Sigmoid colon (tissue), 7 donors: ENCODE data around the gene SIK3. TPM values are rescaled to one million over a fixed set of nuclear protein-coding genes. Genes with fewer than 3 reads are reported as not detected.

ENCODE experiments used
- DNase-seq: peaks from one replicate; pipeline ENCODE4 v3.0.0-alpha.2; 2019
- H3K27ac ChIP-seq, 4 donors: fragments of 200-600 bp; sonication (generic); one replicate each; pipeline ENCODE4 v1.5.1; 2016 to 2019; ENCODE audit warnings: mild to moderate bottlenecking in 1 of 4
- H3K27me3 ChIP-seq, 3 donors: fragments of 200-600 bp; sonication (generic); one replicate each; pipeline ENCODE4 v1.5.1; 2019; ENCODE audit warnings: mild to moderate bottlenecking in 1 of 3
- H3K36me3 ChIP-seq, 4 donors: fragments of 200-600 bp; sonication (generic); one replicate each; pipeline ENCODE4 v1.5.1; 2016 to 2019
- H3K4me1 ChIP-seq, 4 donors: fragments of 200-600 bp; sonication (generic); one replicate each; pipeline ENCODE4 v1.5.1; 2017 to 2019
- H3K4me3 ChIP-seq, 4 donors: fragments of 200-600 bp; sonication (generic); one replicate each; pipeline ENCODE4 v1.5.1; 2017 to 2019; ENCODE audit warnings: mild to moderate bottlenecking in 2 of 4, moderate library complexity in 1 of 4
- H3K9me3 ChIP-seq, 4 donors: fragments of 200-600 bp in 3 of 4; sonication (generic) in 3 of 4; one replicate each; pipeline versions ENCODE4 v1.5.1 to v1.6.1; 2013 to 2019
- EP300 ChIP-seq, 4 donors: sonication (generic); formaldehyde crosslinking; IDR thresholded peaks; one replicate each; pipeline ENCODE4 v1.6.1; 2017; ENCODE audit warnings: antibody characterized with exemption in 4 of 4
- POLR2A ChIP-seq, 2 donors: fragments of 450-650 bp; IDR thresholded peaks; one replicate each; pipeline ENCODE4 v1.6.1; 2016; ENCODE audit warnings: antibody characterized with exemption in 2 of 2, mild to moderate bottlenecking in 2 of 2, moderate library complexity in 2 of 2
- POLR2AphosphoS5 ChIP-seq, 4 donors: sonication (generic); formaldehyde crosslinking; IDR thresholded peaks; one replicate each; pipeline ENCODE4 v1.6.1; 2017; ENCODE audit warnings: antibody characterized with exemption in 4 of 4
- WGBS, 2 donors: extraction: QIAGEN DNeasy Blood & Tissue Kit; methylation state at CpG; one replicate each; pipeline ENCODE4 v1.1.7; 2013; 5-methylcytosine and 5-hydroxymethylcytosine counted together
- intact Hi-C: fragments of 100-400 bp; cut with DNase I; formaldehyde crosslinking; loops from one replicate; pipeline ENCODE4 v1.15.1; 2023
- polyA plus RNA-seq, 3 donors: library from polyadenylated mRNA; stranded (reverse); fragments of 200-250 nt; gene quantifications; one replicate each; pipeline ENCODE4 v1.2.3, GENCODE V29; 2013
- total RNA-seq, 4 donors: library from RNA; depleted of rRNA; stranded (reverse); fragments of >200 nt; gene quantifications; one replicate each; pipeline ENCODE4 v1.1.0, GENCODE V29; 2016
- TF ChIP-seq, protein P1 (sequence below), 4 experiments: fragments of 450-650 bp in 3 of 4; fragments of 200-600 bp in 1 of 4; IDR thresholded peaks; one replicate each; pipeline ENCODE4 v1.5.1; 2016 to 2019; ENCODE audit warnings: antibody characterized with exemption in 4 of 4, mild to moderate bottlenecking in 3 of 4, moderate library complexity in 2 of 4
- donor health status: healthy with polysubstance abuse.
- donor health status: Bipolar disorder and iron deficiency.
- donor health status: healthy.

The SIK3 gene
- total and polyA plus RNA-seq, 7 donors, result 5.5 to 53.2 (median 35.3) TPM

DNA sequence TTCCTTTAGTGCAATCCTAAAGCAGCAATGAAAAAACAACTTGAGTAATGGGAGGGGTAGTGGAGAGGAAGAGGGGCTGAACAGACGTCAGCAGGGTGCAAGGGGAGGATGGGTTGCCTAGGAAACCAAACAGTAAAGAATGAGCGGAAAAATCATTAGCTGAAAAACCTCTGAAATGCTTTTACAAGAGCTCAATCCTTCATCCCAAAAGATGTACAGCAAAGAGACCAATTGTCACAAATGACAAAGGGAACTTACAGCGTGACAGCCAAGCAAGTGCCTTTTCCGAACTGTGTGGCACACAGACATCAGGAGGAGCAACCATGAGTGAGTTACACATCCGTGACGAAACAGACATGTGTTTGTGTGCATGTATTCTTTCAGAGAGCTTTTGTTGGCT is 104.6 kb downstream of the SIK3 start:
- peaks cover 0 to 45% (median 34%) of the 10 kb centered on the region in 4 donors for H3K4me1 ChIP-seq
- DNase-seq, result no peak
- no peak overlapping the region for H3K4me3 ChIP-seq
- H3K9me3 ChIP-seq, result no peaks in the 10 kb centered on the region
- TF ChIP-seq POLR2AphosphoS5 (IDR thresholded peaks at IDR 0.05) (no peak), POLR2A (IDR thresholded peaks at IDR 0.05) (no peak), EP300 (IDR thresholded peaks at IDR 0.05) (no peak)
- TF ChIP-seq, protein P1, sequence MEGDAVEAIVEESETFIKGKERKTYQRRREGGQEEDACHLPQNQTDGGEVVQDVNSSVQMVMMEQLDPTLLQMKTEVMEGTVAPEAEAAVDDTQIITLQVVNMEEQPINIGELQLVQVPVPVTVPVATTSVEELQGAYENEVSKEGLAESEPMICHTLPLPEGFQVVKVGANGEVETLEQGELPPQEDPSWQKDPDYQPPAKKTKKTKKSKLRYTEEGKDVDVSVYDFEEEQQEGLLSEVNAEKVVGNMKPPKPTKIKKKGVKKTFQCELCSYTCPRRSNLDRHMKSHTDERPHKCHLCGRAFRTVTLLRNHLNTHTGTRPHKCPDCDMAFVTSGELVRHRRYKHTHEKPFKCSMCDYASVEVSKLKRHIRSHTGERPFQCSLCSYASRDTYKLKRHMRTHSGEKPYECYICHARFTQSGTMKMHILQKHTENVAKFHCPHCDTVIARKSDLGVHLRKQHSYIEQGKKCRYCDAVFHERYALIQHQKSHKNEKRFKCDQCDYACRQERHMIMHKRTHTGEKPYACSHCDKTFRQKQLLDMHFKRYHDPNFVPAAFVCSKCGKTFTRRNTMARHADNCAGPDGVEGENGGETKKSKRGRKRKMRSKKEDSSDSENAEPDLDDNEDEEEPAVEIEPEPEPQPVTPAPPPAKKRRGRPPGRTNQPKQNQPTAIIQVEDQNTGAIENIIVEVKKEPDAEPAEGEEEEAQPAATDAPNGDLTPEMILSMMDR (IDR thresholded peaks at IDR 0.05), result no peak
- H3K36me3 ChIP-seq, result no peaks in the 10 kb centered on the region
- intact Hi-C loops, result no loop called here
- WGBS, 2 donors, result 58 to 68% methylated on average over 6 of the region's 6 CpGs
- H3K27ac ChIP-seq, result peak overlapping the region in 2 of 4 donors; percentile 12 to 21
- no peaks in the 10 kb centered on the region for H3K27me3 ChIP-seq

DNA sequence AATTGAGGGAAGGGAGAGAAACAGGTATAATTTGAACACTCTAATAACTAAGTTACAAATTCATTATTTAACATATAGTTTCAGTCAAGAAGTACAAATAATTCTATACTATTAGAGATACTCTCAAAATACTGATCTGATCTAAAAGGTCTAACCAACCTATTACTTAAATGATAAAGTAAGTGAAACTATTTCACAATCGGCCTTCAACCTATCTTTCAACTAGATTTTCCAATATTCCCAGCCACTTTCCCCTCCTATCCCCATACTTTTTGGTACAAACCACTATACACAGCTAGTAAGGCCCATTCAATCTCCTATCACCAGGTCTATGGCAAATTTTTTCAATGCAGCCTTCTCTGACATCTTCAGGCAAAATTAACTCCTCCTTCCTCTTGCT is 106.7 kb downstream of the SIK3 start:
- peaks cover 0 to 64% (median 48%) of the 10 kb centered on the region in 4 donors for H3K4me1 ChIP-seq
- H3K27ac ChIP-seq, result peak overlapping the region in 1 of 4 donors; percentile 78
- intact Hi-C loops, result no loop called here
- H3K9me3 ChIP-seq, result no peaks in the 10 kb centered on the region
- no peak overlapping the region for H3K4me3 ChIP-seq
- no peak for TF ChIP-seq EP300 (IDR thresholded peaks at IDR 0.05)
- no peak for TF ChIP-seq POLR2AphosphoS5 (IDR thresholded peaks at IDR 0.05)
- TF ChIP-seq, protein P1 (IDR thresholded peaks at IDR 0.05), result no peak
- no peak for TF ChIP-seq POLR2A (IDR thresholded peaks at IDR 0.05)
- no peaks in the 10 kb centered on the region for H3K36me3 ChIP-seq
- no peaks in the 10 kb centered on the region for H3K27me3 ChIP-seq
- no peak for DNase-seq
- 90 to 97% methylated on average over 1 of the region's 1 CpG for WGBS, 2 donors

DNA sequence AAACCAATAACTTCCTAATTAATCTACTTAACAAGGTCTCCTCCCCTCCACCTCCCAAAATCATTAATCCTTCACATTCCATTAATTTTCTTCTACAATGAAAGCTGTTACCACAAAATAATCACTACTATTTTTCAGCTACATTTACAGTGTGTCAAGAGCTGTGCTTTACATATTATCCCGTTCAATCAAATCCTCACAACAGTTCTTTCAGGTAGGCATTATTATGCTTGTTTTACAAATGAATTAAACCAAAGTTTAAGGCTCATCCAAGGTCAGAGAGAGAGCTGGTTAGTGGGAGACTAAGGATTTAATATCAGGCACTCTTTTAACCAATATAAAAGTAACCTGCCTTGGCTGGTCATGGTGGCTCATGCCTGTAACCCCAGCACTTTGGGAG is 107.4 kb downstream of the SIK3 start:
- H3K9me3 ChIP-seq, result no peaks in the 10 kb centered on the region
- intact Hi-C loops, result no loop called here
- H3K4me1 ChIP-seq, result peaks cover 0 to 71% (median 55%) of the 10 kb centered on the region in 4 donors
- no peaks in the 10 kb centered on the region for H3K27me3 ChIP-seq
- TF ChIP-seq POLR2A (IDR thresholded peaks at IDR 0.05) (no peak), EP300 (IDR thresholded peaks at IDR 0.05) (no peak), POLR2AphosphoS5 (IDR thresholded peaks at IDR 0.05) (no peak)
- TF ChIP-seq, protein P1 (IDR thresholded peaks at IDR 0.05), result no peak
- 92 to 100% methylated on average over 1 of the region's 1 CpG for WGBS, 2 donors
- no peak overlapping the region for H3K4me3 ChIP-seq
- H3K27ac ChIP-seq, result peak overlapping the region in 3 of 4 donors; percentile 9 to 84 (median 78)
- DNase-seq, result no peak
- H3K36me3 ChIP-seq, result no peaks in the 10 kb centered on the region

DNA sequence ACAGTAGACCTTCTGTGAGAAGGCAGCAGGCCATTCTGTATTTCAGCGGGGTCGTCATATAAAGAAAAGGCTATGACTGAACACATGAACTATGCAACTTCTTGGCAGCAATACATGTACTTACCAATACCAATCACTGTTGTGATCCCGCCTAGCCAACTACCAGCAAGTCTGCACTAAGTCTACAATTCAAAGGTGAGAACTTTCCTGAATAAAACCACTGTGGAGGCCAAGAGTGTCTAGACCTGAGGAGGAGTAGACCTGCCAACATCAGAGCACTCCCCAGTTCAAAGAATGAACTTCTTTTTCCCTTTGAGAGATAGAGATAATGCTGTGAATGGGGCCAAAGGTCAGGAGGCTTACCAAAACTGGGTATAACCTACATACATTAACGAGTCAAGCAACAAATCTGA is 108.2 kb downstream of the SIK3 start:
- Histone ChIP-seq H3K36me3 (no peaks in the 10 kb centered on the region), H3K4me1 (peaks cover 0 to 78% (median 62%) of the 10 kb centered on the region in 4 donors), H3K4me3 (no peak overlapping the region), H3K27ac (peak overlapping the region; percentile 24 to 84 (median 60)), H3K9me3 (no peaks in the 10 kb centered on the region), H3K27me3 (no peaks in the 10 kb centered on the region)
- 22 to 64% methylated on average over 4 of the region's 4 CpGs for WGBS, 2 donors
- DNase-seq, result no peak
- no peak for TF ChIP-seq POLR2A (IDR thresholded peaks at IDR 0.05)
- TF ChIP-seq, protein P1 (IDR thresholded peaks at IDR 0.05), result no peak
- no peak for TF ChIP-seq EP300 (IDR thresholded peaks at IDR 0.05)
- TF ChIP-seq POLR2AphosphoS5 (IDR thresholded peaks at IDR 0.05), result no peak
- intact Hi-C loops, result no loop called here

DNA sequence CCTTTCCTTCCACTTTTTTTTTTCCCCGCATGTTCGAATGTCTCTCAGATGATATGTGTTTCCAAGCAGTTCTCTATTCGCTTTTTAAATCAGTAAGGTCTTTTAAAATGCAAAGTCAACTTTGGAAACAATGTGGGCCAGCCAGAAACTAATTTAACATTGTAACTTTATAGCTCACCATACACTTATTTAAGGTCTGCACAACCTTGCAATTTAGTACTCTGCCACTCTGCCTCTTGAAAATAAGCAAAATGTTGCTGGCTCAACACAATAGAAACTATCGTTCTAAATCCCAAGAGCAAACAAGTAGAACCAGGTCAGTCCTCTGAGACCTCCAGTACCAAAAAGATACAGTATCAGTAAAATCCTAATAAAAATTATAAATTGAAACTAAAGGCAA is 109.0 kb downstream of the SIK3 start:
- Histone ChIP-seq H3K4me3 (no peak overlapping the region), H3K9me3 (no peaks in the 10 kb centered on the region), H3K36me3 (no peaks in the 10 kb centered on the region), H3K27me3 (no peaks in the 10 kb centered on the region), H3K27ac (peak overlapping the region; percentile 24 to 84 (median 60)), H3K4me1 (peaks cover 0 to 82% (median 69%) of the 10 kb centered on the region in 4 donors)
- WGBS, 2 donors, result 61 to 83% methylated on average over 4 of the region's 4 CpGs
- no peak for DNase-seq
- intact Hi-C loops, result loop anchor here (5.0 kb wide), 2 partner anchors 83 to 108 kb away; partner anchors contain the start of gene SIK3
- TF ChIP-seq, protein P1 (IDR thresholded peaks at IDR 0.05), result no peak
- TF ChIP-seq POLR2A (IDR thresholded peaks at IDR 0.05) (no peak), EP300 (IDR thresholded peaks at IDR 0.05) (no peak), POLR2AphosphoS5 (IDR thresholded peaks at IDR 0.05) (no peak)
